ENCODE data around the gene SHFL. TPM values are rescaled to one million over a fixed set of nuclear protein-coding genes. Genes with fewer than 3 reads are reported as not detected.

Gene SHFL
- total RNA-seq, 1 donor from 2014 or later, result 98.0 TPM

GRCh38 chr19:10105509-10106099 lies 19.5 kb downstream of the SHFL start:
- H3K27me3 ChIP-seq, result no peaks in the 10 kb centered on the region
- H3K9me3 ChIP-seq, result no peaks in the 10 kb centered on the region
- peak overlapping the region; percentile 11 to 69 for H3K27ac ChIP-seq
- H3K4me3 ChIP-seq, result peak overlapping the region in 1 of 2 donors; percentile 88
- peaks cover 3 to 7% of the 10 kb centered on the region in 2 donors for H3K4me1 ChIP-seq
- TF ChIP-seq, protein P1, sequence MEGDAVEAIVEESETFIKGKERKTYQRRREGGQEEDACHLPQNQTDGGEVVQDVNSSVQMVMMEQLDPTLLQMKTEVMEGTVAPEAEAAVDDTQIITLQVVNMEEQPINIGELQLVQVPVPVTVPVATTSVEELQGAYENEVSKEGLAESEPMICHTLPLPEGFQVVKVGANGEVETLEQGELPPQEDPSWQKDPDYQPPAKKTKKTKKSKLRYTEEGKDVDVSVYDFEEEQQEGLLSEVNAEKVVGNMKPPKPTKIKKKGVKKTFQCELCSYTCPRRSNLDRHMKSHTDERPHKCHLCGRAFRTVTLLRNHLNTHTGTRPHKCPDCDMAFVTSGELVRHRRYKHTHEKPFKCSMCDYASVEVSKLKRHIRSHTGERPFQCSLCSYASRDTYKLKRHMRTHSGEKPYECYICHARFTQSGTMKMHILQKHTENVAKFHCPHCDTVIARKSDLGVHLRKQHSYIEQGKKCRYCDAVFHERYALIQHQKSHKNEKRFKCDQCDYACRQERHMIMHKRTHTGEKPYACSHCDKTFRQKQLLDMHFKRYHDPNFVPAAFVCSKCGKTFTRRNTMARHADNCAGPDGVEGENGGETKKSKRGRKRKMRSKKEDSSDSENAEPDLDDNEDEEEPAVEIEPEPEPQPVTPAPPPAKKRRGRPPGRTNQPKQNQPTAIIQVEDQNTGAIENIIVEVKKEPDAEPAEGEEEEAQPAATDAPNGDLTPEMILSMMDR (IDR thresholded peaks at IDR 0.05), result no peak
- intact Hi-C loops (cut with DNase I), result loop anchor here (1.0 to 10.0 kb wide), 2 partner anchors 14 to 171 kb away; partner anchors contain the start of genes EIF3G and OLFM2
- peaks cover 33% of the 10 kb centered on the region in 2 donors for H3K36me3 ChIP-seq
- peak in 1 of 2 donors; percentile 69 for DNase-seq (ENCODE audit: low spot score in 2 of 2)

DNA sequence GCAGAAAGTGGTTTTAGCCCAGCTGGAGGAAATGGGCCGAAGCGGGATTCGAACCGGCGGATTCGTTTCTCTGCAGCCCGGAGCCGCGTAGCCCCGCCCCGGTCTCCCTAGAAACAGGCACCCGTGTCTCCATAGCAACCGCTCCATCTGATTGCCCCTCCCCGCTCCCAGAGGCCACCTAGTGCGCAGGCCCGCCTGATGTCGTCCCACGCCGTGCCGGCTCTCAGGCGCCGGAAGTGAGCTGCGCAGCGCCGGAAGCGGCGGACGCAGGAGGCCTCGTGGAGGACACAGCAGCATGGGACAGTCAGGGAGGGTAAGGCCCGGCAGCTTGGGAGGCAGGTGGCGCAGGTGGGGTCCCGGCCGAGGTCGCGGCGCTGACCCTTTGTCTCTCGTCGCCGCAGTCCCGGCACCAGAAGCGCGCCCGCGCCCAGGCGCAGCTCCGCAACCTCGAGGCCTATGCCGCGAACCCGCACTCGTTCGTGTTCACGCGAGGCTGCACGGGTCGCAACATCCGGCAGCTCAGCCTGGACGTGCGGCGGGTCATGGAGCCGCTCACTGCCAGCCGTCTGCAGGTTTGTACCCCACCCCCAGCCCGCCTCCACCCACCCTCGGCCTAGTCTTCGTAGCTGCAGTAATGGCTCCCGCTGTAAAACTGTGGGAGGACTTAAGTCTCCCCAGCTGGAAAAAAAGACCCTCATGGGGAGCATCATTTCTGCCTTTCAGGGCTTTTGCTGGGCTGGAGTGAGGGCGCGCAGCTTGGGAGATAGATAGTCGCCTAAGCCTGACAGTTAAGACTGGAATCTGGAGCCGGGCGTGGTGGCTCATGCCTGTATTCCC lies 20.2 kb downstream of the SHFL start, which contains the start of gene PPAN:
TSS of gene PPAN (plus strand) at position 263 of the 837 bp plus-strand sequence. CDS start at position 296, 33 bp downstream.
- Histone ChIP-seq H3K9me3 (no peaks in the 10 kb centered on the region), H3K4me1 (peaks cover 3 to 7% of the 10 kb centered on the region in 2 donors), H3K27ac (peak within 1 kb of the TSS; percentile 60 to 69), H3K4me3 (peak within 1 kb of the TSS; percentile 69 to 88), H3K36me3 (peaks cover 38 to 40% of the 10 kb centered on the region in 2 donors), H3K27me3 (no peaks in the 10 kb centered on the region)
- intact Hi-C loops (cut with DNase I), result loop anchor here (1.0 to 10.0 kb wide), 2 partner anchors 13 to 172 kb away; partner anchors contain the start of genes EIF3G and OLFM2
- TF ChIP-seq, protein P1 (IDR thresholded peaks at IDR 0.05), result no peak
- peak; percentile 91 to 98 for DNase-seq (ENCODE audit: low spot score in 2 of 2)

DNA sequence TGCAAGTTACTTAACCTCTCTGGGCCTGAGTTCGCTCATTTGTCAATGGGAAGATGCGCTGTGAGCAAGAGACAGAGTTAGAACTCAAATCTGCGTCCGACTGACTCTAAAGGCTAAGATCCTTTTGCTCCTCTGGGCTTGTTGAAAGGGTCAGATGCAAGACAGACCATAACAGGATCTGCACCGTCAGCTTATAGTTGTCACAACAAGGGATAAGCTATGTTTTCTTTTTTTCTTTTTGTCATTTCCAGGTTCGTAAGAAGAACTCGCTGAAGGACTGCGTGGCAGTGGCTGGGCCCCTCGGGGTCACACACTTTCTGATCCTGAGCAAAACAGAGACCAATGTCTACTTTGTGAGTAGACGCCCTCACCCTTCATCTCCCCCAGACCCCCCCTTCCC lies 21.1 kb downstream of the SHFL start:
- TF ChIP-seq, protein P1 (IDR thresholded peaks at IDR 0.05), result no peak
- Histone ChIP-seq H3K9me3 (no peaks in the 10 kb centered on the region), H3K36me3 (peaks cover 38 to 41% of the 10 kb centered on the region in 2 donors), H3K4me3 (peak overlapping the region in 1 of 2 donors; percentile 88), H3K27me3 (no peaks in the 10 kb centered on the region), H3K4me1 (peaks cover 3 to 7% of the 10 kb centered on the region in 2 donors), H3K27ac (no peak overlapping the region)
- no peak for DNase-seq (ENCODE audit: low spot score in 2 of 2)
- intact Hi-C loops (cut with DNase I), result loop anchor here (10.0 kb wide), 1 partner anchor 172 kb away; the partner anchor contains the start of gene OLFM2

GRCh38 chr19:10107817-10108367 lies 21.8 kb downstream of the SHFL start:
- Histone ChIP-seq H3K27me3 (no peaks in the 10 kb centered on the region), H3K36me3 (peaks cover 38 to 41% of the 10 kb centered on the region in 2 donors), H3K9me3 (no peaks in the 10 kb centered on the region), H3K27ac (no peak overlapping the region), H3K4me1 (peaks cover 3 to 7% of the 10 kb centered on the region in 2 donors), H3K4me3 (no peak overlapping the region)
- no peak for DNase-seq (ENCODE audit: low spot score in 2 of 2)
- TF ChIP-seq, protein P1 (IDR thresholded peaks at IDR 0.05), result no peak
- intact Hi-C loops (cut with DNase I), result loop anchor here (10.0 kb wide), 1 partner anchor 173 kb away; the partner anchor contains the start of gene OLFM2

DNA sequence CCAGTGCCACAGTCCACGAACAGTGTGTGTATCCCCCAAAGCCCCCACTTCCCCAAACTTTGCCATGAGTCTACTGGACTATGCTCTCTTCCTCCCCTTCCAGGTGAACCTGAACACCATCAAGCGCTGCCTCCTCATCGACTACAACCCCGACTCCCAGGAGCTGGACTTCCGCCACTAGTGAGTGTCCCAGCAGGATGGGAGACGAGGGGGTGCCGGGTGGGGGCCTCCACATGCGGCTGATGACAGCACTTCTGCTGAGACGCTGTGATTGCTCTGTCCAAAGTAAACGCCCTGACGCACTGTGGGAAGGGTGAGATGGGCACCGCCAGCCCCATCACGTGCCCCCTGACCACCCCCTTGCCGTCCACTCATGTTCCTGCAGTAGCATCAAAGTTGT lies 23.4 kb downstream of the SHFL start:
- intact Hi-C loops (cut with DNase I), result loop anchor here (10.0 kb wide), 1 partner anchor 175 kb away; the partner anchor contains the start of gene OLFM2
- Histone ChIP-seq H3K27me3 (no peaks in the 10 kb centered on the region), H3K9me3 (no peaks in the 10 kb centered on the region), H3K36me3 (peaks cover 41 to 47% of the 10 kb centered on the region in 2 donors), H3K4me3 (no peak overlapping the region), H3K27ac (no peak overlapping the region), H3K4me1 (peaks cover 3 to 7% of the 10 kb centered on the region in 2 donors)
- no peak for DNase-seq (ENCODE audit: low spot score in 2 of 2)
- TF ChIP-seq, protein P1 (IDR thresholded peaks at IDR 0.05), result no peak

Measured in ascending aorta (tissue), 2 donors.